GM12878 (cell line): ENCODE data around the gene CCNY. TPM values are rescaled to one million over a fixed set of nuclear protein-coding genes. Genes with fewer than 3 reads are reported as not detected.

ENCODE experiments used
- ATAC-seq: fragments of 200-7000 bp; cut with Tn5 transposase; 3 replicates; pipeline ENCODE4 v1.9.1; 2020; ENCODE audit warnings: mild to moderate bottlenecking, moderate library complexity
- BruUV-seq: library from RNA; stranded (reverse); fragments of 400-500 nt; replicated peaks from 2 replicates; lab custom pipeline; 2021; lab: Mats Ljungman, UMichigan
- CTCF ChIA-PET: fragments of 300-600 bp; sonication (Branson Sonifier 250); formaldehyde crosslinking; extraction: SDS; loops from one replicate; lab custom pipeline; 2021; ENCODE audit warnings: inconsistent platforms; lab: Yijun Ruan, JAX
- POLR2A ChIA-PET: fragments of 350-600 bp; formaldehyde crosslinking; extraction: SDS; loops from one replicate; lab custom pipeline; 2021; ENCODE audit warnings: inconsistent platforms; lab: Charles Lee
- RAD21 ChIA-PET: fragments of 300-600 bp; sonication (Branson Sonifier 250); formaldehyde crosslinking; loops from one replicate; lab custom pipeline; 2023; ENCODE audit warnings: antibody characterized with exemption; ENCODE audit not compliant: unreplicated experiment; lab: Charles Lee
- SMC1A ChIA-PET: fragments of 300-600 bp; sonication (Branson Sonifier 250); formaldehyde crosslinking; loops from one replicate; lab custom pipeline; 2023; ENCODE audit not compliant: unreplicated experiment, uncharacterized antibody; lab: Charles Lee
- DNase-seq: peaks from one replicate; pipeline ENCODE4 v3.0.0-alpha.2; 2011; ENCODE audit warnings: low read depth, low spot score
- FAIRE-seq: peaks from 3 replicates; lab custom pipeline; 2011; peaks lifted over from hg19 to GRCh38; lab: Jason Lieb, UNC
- H2AFZ ChIP-seq: 2 replicates; pipeline ENCODE4 v1.6.0; 2011; ENCODE audit warnings: low read depth, low read length, control low read depth; ENCODE audit not compliant: control insufficient read depth
- H3K27ac ChIP-seq: 2 replicates; pipeline ENCODE4 v1.5.1; 2011; ENCODE audit warnings: control low read depth; ENCODE audit not compliant: control insufficient read depth, insufficient read depth
- H3K27me3 ChIP-seq, 2 experiments: replicated peaks in 1 of 2; 2 replicates each; pipeline versions ENCODE4 v1.6.0 to v1.6.1; 2011; ENCODE audit warnings: low read length in 1 of 2; ENCODE audit not compliant: control insufficient read depth in 2 of 2, insufficient read depth in 2 of 2
- H3K36me3 ChIP-seq, 2 experiments: 2 replicates each; pipeline ENCODE4 v1.5.1; 2011; ENCODE audit warnings: low read length in 1 of 2; ENCODE audit not compliant: control insufficient read depth in 2 of 2, insufficient read depth in 2 of 2
- H3K4me1 ChIP-seq: 2 replicates; pipeline ENCODE4 v1.6.1; 2011; ENCODE audit warnings: mild to moderate bottlenecking, low read length, moderate library complexity, mixed read lengths; ENCODE audit not compliant: control insufficient read depth, insufficient read depth
- H3K4me2 ChIP-seq: 2 replicates; pipeline ENCODE4 v1.6.0; 2011; ENCODE audit warnings: control low read depth; ENCODE audit not compliant: control insufficient read depth, insufficient read depth
- H3K4me3 ChIP-seq: fragments of 200-600 bp; sonication (generic); 2 replicates; pipeline ENCODE4 v1.5.1; 2016
- H3K79me2 ChIP-seq: 2 replicates; pipeline ENCODE4 v1.6.0; 2011; ENCODE audit warnings: low read length; ENCODE audit not compliant: control insufficient read depth, insufficient read depth
- H3K9ac ChIP-seq: 2 replicates; pipeline ENCODE4 v1.8.0; 2011; ENCODE audit warnings: low read length, control low read depth, mixed read lengths; ENCODE audit not compliant: control insufficient read depth, insufficient read depth
- H3K9me3 ChIP-seq: replicated peaks from 3 replicates; pipeline ENCODE4 v1.5.1; 2011; ENCODE audit warnings: mild to moderate bottlenecking, low read length; ENCODE audit not compliant: control insufficient read depth, insufficient read depth
- H4K20me1 ChIP-seq: 2 replicates; pipeline ENCODE4 v1.6.0; 2011; ENCODE audit not compliant: control insufficient read depth, insufficient read depth
- ATF7 ChIP-seq: fragments of 450-650 bp; IDR thresholded peaks from 2 replicates; pipeline ENCODE4 v1.6.1; 2016; ENCODE audit warnings: low read depth, mild to moderate bottlenecking
- CEBPB ChIP-seq, 2 experiments: fragments of 150-350 bp in 1 of 2; IDR thresholded peaks; 2 replicates each; pipeline ENCODE4 v1.6.1; 2012 to 2014; ENCODE audit warnings: low read depth in 2 of 2, low read length in 2 of 2, borderline replicate concordance in 1 of 2, inconsistent platforms in 1 of 2
- HDAC6 ChIP-seq: fragments of 200-600 bp; sonication (generic); IDR thresholded peaks from one replicate; pipeline ENCODE4 v1.8.0; 2017; ENCODE audit warnings: antibody characterized with exemption; ENCODE audit not compliant: unreplicated experiment
- MTA3 ChIP-seq: IDR thresholded peaks from 2 replicates; pipeline ENCODE4 v1.6.1; 2012; ENCODE audit warnings: low read length, inconsistent platforms, borderline replicate concordance
- PML ChIP-seq: IDR thresholded peaks from 2 replicates; pipeline ENCODE4 v1.6.1; 2012; ENCODE audit warnings: low read length, inconsistent platforms
- SRF ChIP-seq, 2 experiments: IDR thresholded peaks; 2 replicates each; pipeline ENCODE4 v1.6.1; 2011; ENCODE audit warnings: low read depth in 2 of 2, low read length in 2 of 2, mild to moderate bottlenecking in 1 of 2, moderate library complexity in 1 of 2
- STAT3 ChIP-seq: IDR thresholded peaks from 2 replicates; pipeline ENCODE4 v1.6.1; 2011; ENCODE audit warnings: low read depth, low read length, improper control_type of control experiment
- ZNF592 ChIP-seq: fragments of 450-650 bp; IDR thresholded peaks from 2 replicates; pipeline ENCODE4 v1.6.1; 2017; ENCODE audit warnings: mild to moderate bottlenecking, moderate library complexity
- WGBS: methylation state at CpG from one replicate; pipeline ENCODE4 v1.1.6; 2016; ENCODE audit warnings: low lambda C conversion rate; ENCODE audit not compliant: insufficient replicate concordance, insufficient coverage; ENCODE audit errors: missing lambda C conversion rate; 5-methylcytosine and 5-hydroxymethylcytosine counted together
- in situ Hi-C: fragments of 300-500 bp; cut with MboI; formaldehyde crosslinking; loops from 9 replicates; pipeline ENCODE4 v1.14.3; 2018; ENCODE audit warnings: mixed read lengths
- intact Hi-C: fragments of 100-400 bp; cut with micrococcal nuclease; formaldehyde crosslinking; loops from one replicate; pipeline ENCODE4 v1.14.2; 2022; ENCODE audit not compliant: unreplicated experiment
- polyA plus RNA-seq, 11 experiments: library from polyadenylated mRNA; depleted of rRNA in 4 of 11; unstranded in 6 of 11; stranded (reverse) in 5 of 11; fragments of >200 nt; fragmentation: Nextera tagmentation in 4 of 11; fragmentation: Illumina TruSeq in 1 of 11; extraction: Ambion mirVana in 4 of 11; extraction: Trizol in 1 of 11; gene quantifications; 1 replicate in 1 of 11; 2 replicates in 10 of 11; pipeline versions ENCODE4 v1.2.1 to v1.2.3, GENCODE V29; 2011 to 2016; ENCODE audit warnings: inconsistent platforms in 2 of 11, missing spikeins in 2 of 11, low read depth in 1 of 11
- total RNA-seq, 4 experiments: library from RNA; depleted of rRNA in 3 of 4; stranded (reverse); fragments of >200 nt in 3 of 4; fragmentation: Illumina TruSeq in 1 of 4; extraction: Trizol in 1 of 4; gene quantifications; 2 replicates each; pipeline versions ENCODE4 v1.2.1 to v1.2.3, GENCODE V29; 2013 to 2021

CCNY gene
- total and polyA plus RNA-seq, 10 of the 15 experiments (the other 5 are each of a cell fraction or from before 2014, with no cell fraction given) = 3.6 to 50.0 (median 26.1) TPM

- Histone ChIP-seq H2AFZ (no peak overlapping the region), H3K27ac (no peak overlapping the region), H3K27me3 (no peaks in the 10 kb centered on the region), H3K9me3 (no peaks in the 10 kb centered on the region; the same call in 2 of the 3 replicates), H3K4me2 (no peak overlapping the region), H3K4me1 (peaks cover 26% of the 10 kb centered on the region), H3K36me3 (peaks cover 0 to 1% of the 10 kb centered on the region in 2 experiments; a peak in 1 of 4 replicates), H3K9ac (no peak overlapping the region), H3K4me3 (no peak overlapping the region), H4K20me1 (no peaks in the 10 kb centered on the region), H3K79me2 (peaks cover 50% of the 10 kb centered on the region)
- DNase-seq = no peak
- no TSS peak for BruUV-seq
- ATAC-seq = no peak
- ChIA-PET RAD21 (interaction anchor here (2.4 kb wide), 1 partner anchor 7 kb away, joined by 12 read pairs; no protein-coding TSS in a partner anchor), CTCF (interaction anchor here (0.6 to 3.7 kb wide), 4 partner anchors 20 to 213 kb away, joined by 3 to 18 read pairs (median 6); no protein-coding TSS in a partner anchor), SMC1A (interaction anchor here (2.3 to 6.3 kb wide), 2 partner anchors 8 to 29 kb away, joined by 13 to 58 read pairs; no protein-coding TSS in a partner anchor), POLR2A (interaction anchor here (4.0 kb wide), 1 partner anchor 9 kb away, joined by 22 read pairs; no protein-coding TSS in a partner anchor)
- intact Hi-C loops = no loop called here
- FAIRE-seq = no peak
- TF ChIP-seq MTA3 = no peak
- in situ Hi-C loops = no loop called here
- 55% methylated on average over 2 of the region's 2 CpGs for WGBS
Observed at GRCh38 chr10:35349389-35349915, 13.1 kb downstream of the CCNY start.

- DNase-seq = no peak
- Histone ChIP-seq H2AFZ (no peak overlapping the region), H3K4me3 (no peak overlapping the region), H4K20me1 (no peaks in the 10 kb centered on the region), H3K9me3 (no peaks in the 10 kb centered on the region; the same call in 2 of the 3 replicates), H3K4me1 (peaks cover 35% of the 10 kb centered on the region), H3K4me2 (0 out of 2 replicates have a peak overlapping the region, but pooled peaks have one; percentile 2), H3K36me3 (peaks cover 0 to 1% of the 10 kb centered on the region in 2 experiments; a peak in 1 of 4 replicates), H3K79me2 (peaks cover 51% of the 10 kb centered on the region), H3K9ac (no peak overlapping the region), H3K27me3 (no peaks in the 10 kb centered on the region), H3K27ac (no peak overlapping the region)
- ChIA-PET CTCF (interaction anchor here (0.8 to 3.7 kb wide), 7 partner anchors 10 to 212 kb away, joined by 3 to 18 read pairs (median 7); no protein-coding TSS in a partner anchor), RAD21 (interaction anchor here (0.7 to 2.4 kb wide), 10 partner anchors 9 to 231 kb away, joined by 3 to 12 read pairs (median 4); no protein-coding TSS in a partner anchor), POLR2A (interaction anchor here (0.5 to 4.0 kb wide), 4 partner anchors 9 to 155 kb away, joined by 3 to 22 read pairs (median 5); no protein-coding TSS in a partner anchor), SMC1A (interaction anchor here (0.9 to 6.4 kb wide), 13 partner anchors 9 to 182 kb away, joined by 3 to 58 read pairs (median 4); no protein-coding TSS in a partner anchor)
- intact Hi-C loops (no loop called here), in situ Hi-C loops (no loop called here)
- WGBS = 86% methylated on average over 2 of the region's 2 CpGs
- FAIRE-seq = no peak
- BruUV-seq = no TSS peak
- peak; percentile 82 for ATAC-seq
- TF ChIP-seq CEBPB (IDR thresholded peaks at IDR 0.05; ENCODE audit: borderline replicate concordance in 1 of 2, low read depth in 2 of 2, low read length in 2 of 2) = no peak
- TF ChIP-seq ZNF592 = no peak
- no peak for TF ChIP-seq HDAC6
- no peak for TF ChIP-seq STAT3
- TF ChIP-seq PML = no peak
- peak; percentile 32; the same call in 1 of the 2 replicates for TF ChIP-seq ATF7
- TF ChIP-seq SRF (IDR thresholded peaks at IDR 0.05; ENCODE audit: low read depth in 2 of 2, low read length in 2 of 2) = no peak
Observed at GRCh38 chr10:35351021-35351420, 14.7 kb downstream of the CCNY start.
